ENCODE measurements around the gene INTS4.
"Not testable (repeated sequence)": the region's sequence is repeated elsewhere in the genome, so short reads cannot be mapped to it uniquely, and the experiment has no call there.

Gene INTS4

GRCh38 chr11:77967753-77968152 lies 26.7 kb downstream of the INTS4 start:
- H3K79me2 ChIP-seq (ENCODE audit: insufficient read depth, low read length), result no peaks in the 10 kb centered on the region
- H3K4me3 ChIP-seq (ENCODE audit: low read depth in 1 of 2, low read length in 2 of 2), result no peak overlapping the region
- H3K9me3 ChIP-seq (ENCODE audit: insufficient read depth, low read length, severe bottlenecking), result no peaks in the 10 kb centered on the region
- H3K27ac ChIP-seq (ENCODE audit: low read length), result no peak overlapping the region
- TF ChIP-seq CTCF (IDR thresholded peaks at IDR 0.05; ENCODE audit: borderline replicate concordance, extremely low read depth, low read length, poor library complexity, severe bottlenecking) (no peak), EZH2 (IDR thresholded peaks at IDR 0.05; ENCODE audit: borderline replicate concordance, low read depth, low read length, severe bottlenecking) (no peak)
- ATAC-seq (ENCODE audit: insufficient read depth, low read depth) (no peak), DNase-seq (no peak)
- H4K20me1 ChIP-seq (ENCODE audit: insufficient read depth, low read length), result no peaks in the 10 kb centered on the region
- no peak overlapping the region for H2AFZ ChIP-seq (ENCODE audit: low read depth, low read length)
- peaks cover 32% of the 10 kb centered on the region; the same call in 1 of the 2 replicates for H3K36me3 ChIP-seq (ENCODE audit: insufficient read depth, low read length)
- no peak overlapping the region for H3K9ac ChIP-seq (ENCODE audit: low read depth, low read length)
- H3K4me2 ChIP-seq (ENCODE audit: insufficient read depth, low read length), result no peak overlapping the region
- no peaks in the 10 kb centered on the region for H3K27me3 ChIP-seq (ENCODE audit: insufficient read depth, low read length, poor library complexity)
- no peaks in the 10 kb centered on the region for H3K4me1 ChIP-seq (ENCODE audit: insufficient read depth, low read length)

- H3K9me3 ChIP-seq (ENCODE audit: insufficient read depth, low read length, severe bottlenecking), result no peaks in the 10 kb centered on the region
- no peaks in the 10 kb centered on the region for H3K27me3 ChIP-seq (ENCODE audit: insufficient read depth, low read length, poor library complexity)
- no peaks in the 10 kb centered on the region for H3K4me1 ChIP-seq (ENCODE audit: insufficient read depth, low read length)
- H3K36me3 ChIP-seq (ENCODE audit: insufficient read depth, low read length), result peaks cover 34% of the 10 kb centered on the region; the same call in 1 of the 2 replicates
- no peak overlapping the region for H3K4me3 ChIP-seq (ENCODE audit: low read depth in 1 of 2, low read length in 2 of 2)
- H4K20me1 ChIP-seq (ENCODE audit: insufficient read depth, low read length), result no peaks in the 10 kb centered on the region
- no peak overlapping the region for H3K9ac ChIP-seq (ENCODE audit: low read depth, low read length)
- H2AFZ ChIP-seq (ENCODE audit: low read depth, low read length), result no peak overlapping the region
- no peak overlapping the region for H3K4me2 ChIP-seq (ENCODE audit: insufficient read depth, low read length)
- no peak for DNase-seq
- ATAC-seq (ENCODE audit: insufficient read depth, low read depth), result no peak
- H3K79me2 ChIP-seq (ENCODE audit: insufficient read depth, low read length), result no peaks in the 10 kb centered on the region
- no peak overlapping the region for H3K27ac ChIP-seq (ENCODE audit: low read length)
- no peak for TF ChIP-seq EZH2 (IDR thresholded peaks at IDR 0.05; ENCODE audit: borderline replicate concordance, low read depth, low read length, severe bottlenecking)
- TF ChIP-seq CTCF (IDR thresholded peaks at IDR 0.05; ENCODE audit: borderline replicate concordance, extremely low read depth, low read length, poor library complexity, severe bottlenecking), result no peak
Measured at GRCh38 chr11:77967121-77967520, 27.3 kb downstream of the INTS4 start.

GRCh38 chr11:77966338-77966737 lies 28.1 kb downstream of the INTS4 start:
- H3K9me3 ChIP-seq (ENCODE audit: insufficient read depth, low read length, severe bottlenecking), result no peaks in the 10 kb centered on the region
- H3K4me1 ChIP-seq (ENCODE audit: insufficient read depth, low read length), result no peaks in the 10 kb centered on the region
- no peaks in the 10 kb centered on the region for H4K20me1 ChIP-seq (ENCODE audit: insufficient read depth, low read length)
- no peaks in the 10 kb centered on the region for H3K27me3 ChIP-seq (ENCODE audit: insufficient read depth, low read length, poor library complexity)
- H3K27ac ChIP-seq (ENCODE audit: low read length), result no peak overlapping the region
- H2AFZ ChIP-seq (ENCODE audit: low read depth, low read length), result no peak overlapping the region
- no peak for DNase-seq
- no peak overlapping the region for H3K4me2 ChIP-seq (ENCODE audit: insufficient read depth, low read length)
- ATAC-seq (ENCODE audit: insufficient read depth, low read depth), result no peak
- no peak overlapping the region for H3K4me3 ChIP-seq (ENCODE audit: low read depth in 1 of 2, low read length in 2 of 2)
- H3K79me2 ChIP-seq (ENCODE audit: insufficient read depth, low read length), result no peaks in the 10 kb centered on the region
- H3K9ac ChIP-seq (ENCODE audit: low read depth, low read length), result no peak overlapping the region
- TF ChIP-seq EZH2 (IDR thresholded peaks at IDR 0.05; ENCODE audit: borderline replicate concordance, low read depth, low read length, severe bottlenecking) (no peak), CTCF (IDR thresholded peaks at IDR 0.05; ENCODE audit: borderline replicate concordance, extremely low read depth, low read length, poor library complexity, severe bottlenecking) (no peak)
- peaks cover 36% of the 10 kb centered on the region; the same call in 1 of the 2 replicates for H3K36me3 ChIP-seq (ENCODE audit: insufficient read depth, low read length)

- no peaks in the 10 kb centered on the region for H3K9me3 ChIP-seq (ENCODE audit: insufficient read depth, low read length, severe bottlenecking)
- DNase-seq, result no peak
- H3K4me2 ChIP-seq (ENCODE audit: insufficient read depth, low read length), result no peak overlapping the region
- no peaks in the 10 kb centered on the region for H3K4me1 ChIP-seq (ENCODE audit: insufficient read depth, low read length)
- no peaks in the 10 kb centered on the region for H4K20me1 ChIP-seq (ENCODE audit: insufficient read depth, low read length)
- H3K27ac ChIP-seq (ENCODE audit: low read length), result no peak overlapping the region
- no peak for TF ChIP-seq CTCF (IDR thresholded peaks at IDR 0.05; ENCODE audit: borderline replicate concordance, extremely low read depth, low read length, poor library complexity, severe bottlenecking)
- no peak overlapping the region for H2AFZ ChIP-seq (ENCODE audit: low read depth, low read length)
- no peak overlapping the region for H3K9ac ChIP-seq (ENCODE audit: low read depth, low read length)
- peaks cover 47% of the 10 kb centered on the region for H3K36me3 ChIP-seq (ENCODE audit: insufficient read depth, low read length)
- ATAC-seq (ENCODE audit: insufficient read depth, low read depth), result no peak
- H3K4me3 ChIP-seq (ENCODE audit: low read depth in 1 of 2, low read length in 2 of 2), result no peak overlapping the region
- no peaks in the 10 kb centered on the region for H3K27me3 ChIP-seq (ENCODE audit: insufficient read depth, low read length, poor library complexity)
- no peaks in the 10 kb centered on the region for H3K79me2 ChIP-seq (ENCODE audit: insufficient read depth, low read length)
Measured at GRCh38 chr11:77959434-77959833, 35.0 kb downstream of the INTS4 start.

- ATAC-seq (ENCODE audit: insufficient read depth, low read depth), result not testable (repeated sequence)
Measured at GRCh38 chr11:77958583-77959177, 35.8 kb downstream of the INTS4 start.

More at GRCh38 chr11:77958583-77959177, 35.8 kb downstream of the INTS4 start:
- H3K4me1 ChIP-seq (ENCODE audit: insufficient read depth, low read length); H3K27ac ChIP-seq (ENCODE audit: low read length); DNase-seq; H3K4me3 ChIP-seq (ENCODE audit: low read depth in 1 of 2, low read length in 2 of 2); H4K20me1 ChIP-seq (ENCODE audit: insufficient read depth, low read length); H3K27me3 ChIP-seq (ENCODE audit: insufficient read depth, low read length, poor library complexity); H3K4me2 ChIP-seq (ENCODE audit: insufficient read depth, low read length); H3K9ac ChIP-seq (ENCODE audit: low read depth, low read length); H2AFZ ChIP-seq (ENCODE audit: low read depth, low read length); H3K9me3 ChIP-seq (ENCODE audit: insufficient read depth, low read length, severe bottlenecking); H3K79me2 ChIP-seq (ENCODE audit: insufficient read depth, low read length): not testable (repeated sequence)
- peaks cover 50% of the 10 kb centered on the region for H3K36me3 ChIP-seq (ENCODE audit: insufficient read depth, low read length)

Data from DND-41 (cell line).